HG02970 (cell line): ENCODE measurements around the gene NWD2.

Source experiments
- ATAC-seq: cut with Tn5 transposase; IDR thresholded peaks from one replicate; pipeline ENCODE4 v1.9.1; 2021; ENCODE audit warnings: mild to moderate bottlenecking, moderate library complexity, moderate number of reproducible peaks; ENCODE audit not compliant: unreplicated experiment, low FRiP score

The NWD2 gene

GRCh38 chr4:37464373-37465128, 220.0 kb downstream of the NWD2 start:
- ATAC-seq: no peak

DNA sequence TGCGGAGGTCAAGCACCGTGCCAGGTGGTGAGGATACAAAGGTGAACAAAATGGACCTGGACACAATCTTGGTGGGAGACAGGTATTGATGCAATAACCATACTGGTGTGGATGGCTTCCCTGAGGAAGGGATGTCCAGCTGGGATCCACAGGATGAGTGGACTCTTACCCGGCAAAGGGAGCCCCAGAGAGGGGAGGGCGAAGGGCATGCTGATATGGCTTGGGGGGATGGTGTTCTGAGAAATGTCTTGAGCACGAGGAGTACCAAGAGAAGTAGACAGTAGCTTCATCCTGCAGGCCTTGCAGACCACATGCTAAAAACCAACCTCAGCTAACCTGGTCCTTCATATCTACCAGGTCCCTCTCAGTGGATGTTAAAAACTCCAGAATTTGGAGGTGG, 220.8 kb downstream of the NWD2 start:
- ATAC-seq: no peak

GRCh38 chr4:37465845-37466244, 221.3 kb downstream of the NWD2 start:
- no peak for ATAC-seq

DNA sequence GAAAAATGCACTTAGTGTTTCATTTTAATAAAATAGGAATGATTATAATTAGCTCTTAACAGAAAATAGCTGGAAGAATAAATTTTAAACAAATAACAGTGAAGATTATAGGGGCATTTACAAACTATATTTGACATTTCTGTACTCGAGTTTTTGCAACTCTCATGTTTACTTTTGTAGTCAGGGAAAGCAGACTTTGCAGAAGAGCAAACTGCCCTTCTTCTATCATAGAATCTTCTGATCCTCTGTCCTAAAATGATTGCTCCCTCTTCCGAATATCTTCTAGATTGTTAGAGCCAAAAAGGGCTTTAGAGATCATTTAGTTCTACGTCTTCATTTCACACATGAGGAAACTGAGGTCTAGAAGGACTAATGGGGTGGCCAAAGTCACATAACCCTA, 222.7 kb downstream of the NWD2 start:
- no peak for ATAC-seq

DNA sequence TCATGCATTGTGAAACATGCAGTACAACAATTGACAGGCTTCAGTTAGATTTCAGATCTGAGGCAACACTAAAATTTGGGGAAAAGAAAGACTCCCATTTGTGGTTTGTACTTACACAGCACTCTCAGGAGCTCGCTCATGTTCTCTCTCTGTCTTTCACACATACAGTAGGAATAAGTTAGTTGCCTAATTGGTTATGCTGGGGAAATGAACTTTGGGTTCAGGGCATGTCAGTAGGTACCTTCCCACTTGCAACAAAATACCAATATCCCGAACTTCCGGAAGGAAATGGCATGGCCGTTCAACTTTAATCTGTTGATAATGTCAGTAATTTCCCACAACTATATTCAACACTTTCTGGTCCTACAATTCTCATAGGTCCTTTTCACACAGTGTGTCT, 223.3 kb downstream of the NWD2 start:
- no peak for ATAC-seq

DNA sequence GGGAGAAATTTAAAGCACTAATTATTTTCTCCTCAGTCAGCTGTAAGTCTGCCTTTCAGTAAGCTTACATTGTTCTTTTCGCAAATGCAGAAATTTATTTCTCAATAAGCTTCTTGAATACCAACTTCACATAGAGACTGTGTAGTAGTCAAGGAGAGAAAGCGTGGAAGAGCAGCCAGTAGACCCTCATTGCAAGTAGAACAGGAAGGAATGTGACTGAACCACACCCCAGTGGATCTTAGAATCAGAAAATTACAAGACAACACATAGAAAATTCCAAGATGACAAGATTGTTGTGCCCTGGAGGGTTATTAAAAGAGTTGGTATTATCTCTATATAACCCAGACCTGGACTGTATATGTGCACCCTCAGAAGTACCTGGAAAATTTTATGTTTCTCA, 224.7 kb downstream of the NWD2 start:
- ATAC-seq: no peak

GRCh38 chr4:37470245-37470644, 225.7 kb downstream of the NWD2 start:
- ATAC-seq: no peak

DNA sequence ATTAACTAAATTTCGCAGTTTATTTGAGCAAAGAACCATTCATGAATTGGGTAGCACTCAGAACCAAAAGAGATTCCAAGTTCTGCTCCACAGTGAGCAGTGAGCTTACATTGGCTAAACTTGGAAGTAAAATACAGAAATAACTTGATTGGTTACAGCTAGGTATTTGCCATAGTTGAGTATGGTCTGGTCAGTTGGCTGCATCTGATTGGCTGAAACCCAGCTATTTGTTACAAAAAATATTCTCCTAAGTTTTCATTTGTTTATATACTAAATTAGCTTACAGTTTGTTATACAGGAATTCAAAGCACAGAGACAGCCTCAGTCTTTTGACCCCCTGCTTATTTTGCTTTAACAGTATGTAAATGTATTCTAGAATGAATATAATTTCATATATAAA, 226.6 kb downstream of the NWD2 start:
- no peak for ATAC-seq

DNA sequence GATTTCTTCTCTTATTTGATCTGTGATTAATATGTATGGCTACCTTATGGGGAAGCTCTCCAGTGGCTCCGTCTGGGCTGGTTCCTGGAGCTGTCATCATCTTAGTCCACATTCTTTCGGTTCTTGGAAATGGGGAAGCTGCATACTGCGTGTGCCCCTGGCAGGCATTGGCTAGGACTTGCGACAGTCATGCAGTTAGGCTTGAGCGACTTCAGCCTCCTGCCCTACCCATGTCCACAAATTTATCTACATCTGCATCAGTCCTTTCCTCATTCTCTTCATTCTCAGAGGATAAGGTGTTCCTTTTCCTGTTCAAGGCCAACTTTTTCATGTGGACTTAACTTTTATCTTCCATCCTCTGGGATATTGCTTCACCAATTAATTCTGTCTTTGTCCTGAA, 227.4 kb downstream of the NWD2 start:
- no peak for ATAC-seq

DNA sequence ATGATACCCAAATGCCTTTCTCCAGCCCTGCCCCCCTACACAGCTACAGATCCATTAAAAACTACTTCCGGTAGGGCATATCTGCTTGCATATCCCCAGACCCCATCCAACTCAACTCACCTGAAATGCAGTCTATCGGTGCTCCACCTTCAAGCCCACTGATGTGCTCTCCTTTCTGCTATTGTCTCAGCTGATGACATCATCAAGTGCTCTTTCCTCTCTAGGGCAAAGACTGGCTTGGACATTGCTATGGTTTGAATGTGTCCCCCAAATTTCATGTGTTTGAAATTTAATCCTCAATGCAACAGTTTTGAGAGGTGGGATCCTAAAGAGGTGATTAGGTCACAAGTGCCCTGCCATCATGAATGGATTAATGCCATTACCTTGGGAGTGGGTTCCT, 229.3 kb downstream of the NWD2 start:
- ATAC-seq: no peak

DNA sequence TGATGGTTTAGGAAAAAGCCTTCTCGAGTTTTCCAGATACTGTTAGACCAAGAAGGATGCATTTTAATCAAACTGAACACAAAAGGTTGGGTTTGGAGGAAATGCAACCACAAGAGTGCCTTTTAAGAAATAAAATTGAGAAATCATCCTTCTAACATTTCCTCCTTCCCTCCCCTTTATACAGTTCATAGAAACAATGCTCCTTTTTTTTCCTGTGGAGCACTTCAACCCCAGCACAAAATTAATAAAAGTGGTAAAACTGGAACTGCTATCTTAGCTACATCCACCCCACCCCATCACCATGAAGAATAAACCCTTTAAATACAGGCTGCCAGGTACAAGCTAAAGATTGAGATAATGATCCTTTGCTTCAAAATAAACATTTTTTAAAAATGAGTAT, 230.5 kb downstream of the NWD2 start:
- no peak for ATAC-seq

GRCh38 chr4:37475776-37476175, 231.2 kb downstream of the NWD2 start:
- ATAC-seq: no peak

GRCh38 chr4:37476256-37476655, 231.7 kb downstream of the NWD2 start:
- no peak for ATAC-seq

DNA sequence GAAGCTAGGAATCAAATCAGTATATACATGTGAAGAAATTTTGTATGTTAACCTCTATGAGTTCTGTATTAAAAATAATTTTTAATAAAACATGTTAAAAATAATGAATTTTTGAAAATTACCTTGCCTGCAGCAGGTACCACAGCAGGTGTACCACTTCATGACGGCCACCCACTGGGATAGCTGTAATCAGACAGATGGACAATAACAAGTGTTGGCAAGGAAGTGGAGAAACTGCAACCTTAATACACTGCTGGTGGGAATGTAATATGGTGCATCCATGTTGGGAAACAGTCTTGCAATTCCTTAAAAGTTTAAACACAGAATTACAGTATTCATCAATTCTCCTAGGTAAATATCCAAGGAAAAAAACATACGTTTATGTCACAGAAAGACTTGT, 232.1 kb downstream of the NWD2 start:
- ATAC-seq: no peak

GRCh38 chr4:37477126-37477525, 232.6 kb downstream of the NWD2 start:
- no peak for ATAC-seq

- no peak for ATAC-seq
Measured at GRCh38 chr4:37478151-37478550, 233.6 kb downstream of the NWD2 start.

- no peak for ATAC-seq
Measured at GRCh38 chr4:37480509-37480908, 236.0 kb downstream of the NWD2 start.

GRCh38 chr4:37481547-37482122, 237.1 kb downstream of the NWD2 start:
- ATAC-seq: no peak

GRCh38 chr4:37482236-37482913, 237.8 kb downstream of the NWD2 start:
- ATAC-seq: no peak

GRCh38 chr4:37483610-37484009, 239.1 kb downstream of the NWD2 start:
- ATAC-seq: no peak

DNA sequence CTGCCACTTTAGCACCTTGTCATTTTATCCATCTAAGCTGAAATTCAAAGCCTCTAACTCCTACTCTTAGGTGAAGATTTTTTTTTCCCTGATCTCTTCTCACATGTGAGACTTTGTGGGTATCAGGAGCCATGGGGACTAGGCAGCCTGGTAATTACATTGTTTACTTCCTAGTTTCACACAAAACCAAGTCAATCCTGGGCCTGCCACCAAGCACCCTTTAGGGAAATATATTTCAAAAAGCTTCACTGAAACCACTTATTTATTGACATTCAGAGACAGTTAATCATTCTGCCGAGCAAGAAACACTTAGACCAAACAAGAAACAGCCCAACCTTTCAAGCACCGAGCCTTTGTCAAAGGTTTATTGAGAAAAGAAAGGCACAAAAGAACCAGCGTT, 241.6 kb downstream of the NWD2 start:
- ATAC-seq: no peak

DNA sequence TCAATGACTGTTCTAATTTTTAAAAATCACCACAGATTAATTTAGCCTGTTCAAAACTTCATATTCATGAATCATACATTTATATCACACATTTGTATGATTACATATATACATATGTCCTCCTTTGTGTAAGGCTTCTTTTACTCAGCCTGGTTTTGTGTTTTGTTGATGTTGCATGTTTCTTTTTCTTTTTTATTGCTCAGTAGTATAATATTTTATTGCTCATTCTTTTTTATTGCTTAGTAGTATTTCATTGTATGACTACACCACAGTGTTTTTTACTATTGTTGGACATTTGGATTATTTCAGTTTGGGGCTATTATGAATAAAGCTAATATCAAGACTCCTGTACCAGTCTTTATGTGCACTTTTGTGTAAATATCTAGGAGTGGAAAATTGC, 243.1 kb downstream of the NWD2 start:
- ATAC-seq: no peak
